ENCODE results near the gene ADAM11. TPM values are rescaled to one million over a fixed set of nuclear protein-coding genes. Genes with fewer than 3 reads are reported as not detected.

ADAM11 gene
- total RNA-seq, 2 donors from 2014 or later = 0.31 to 0.53 TPM

DNA sequence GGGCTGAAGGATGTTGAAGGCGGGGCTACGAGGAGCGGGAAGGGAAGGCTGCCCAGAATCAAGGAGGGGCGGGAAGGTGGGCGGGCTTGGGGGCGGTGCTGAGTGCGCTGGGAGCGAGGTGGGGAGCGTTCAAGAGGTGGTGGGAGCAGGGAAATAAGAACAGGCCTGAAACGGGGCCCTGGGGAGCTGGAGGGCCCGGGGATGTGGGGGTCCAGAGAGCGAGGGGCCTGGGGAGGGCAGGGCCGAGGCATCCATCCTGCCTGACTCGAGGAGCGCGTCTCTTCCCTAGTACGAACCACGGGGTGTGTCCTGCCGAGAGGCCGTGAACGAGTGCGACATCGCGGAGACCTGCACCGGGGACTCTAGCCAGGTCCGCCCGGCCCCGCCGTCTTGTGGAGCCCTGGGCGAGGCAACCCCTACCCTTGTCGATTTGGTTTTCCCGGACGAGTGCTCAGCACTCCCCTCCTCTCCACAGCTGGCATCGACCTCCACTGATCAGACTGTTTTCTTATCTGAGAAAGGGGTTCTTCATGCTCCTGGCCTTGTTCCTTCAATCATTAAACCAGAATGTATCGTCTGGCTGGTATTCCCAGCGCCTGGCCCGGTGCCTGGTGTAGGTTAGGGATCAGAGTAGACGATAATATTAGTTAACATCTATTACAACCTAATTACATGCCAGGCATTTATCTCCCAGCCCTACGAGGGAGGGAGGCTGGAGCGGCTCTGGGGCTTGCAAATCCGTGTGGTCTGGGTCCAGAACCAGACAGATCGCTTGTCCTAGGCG is 17.2 kb downstream of the ADAM11 start:
- DNase-seq (ENCODE audit: low spot score) = peak; percentile 98
- H3K36me3 Mint-ChIP-seq = no peaks in the 10 kb centered on the region
- no peaks in the 10 kb centered on the region for H3K9me3 Mint-ChIP-seq
- peak overlapping the region; percentile 88 for H3K4me3 Mint-ChIP-seq
- peak; percentile 33 to 37 for ATAC-seq
- H3K4me1 Mint-ChIP-seq (ENCODE audit: low read depth in 2 of 2) = peaks cover 5 to 19% of the 10 kb centered on the region in 2 donors
- peaks cover 0 to 8% of the 10 kb centered on the region in 2 donors for H3K27me3 Mint-ChIP-seq
- peak overlapping the region in 1 of 2 donors; percentile 39 for H3K27ac Mint-ChIP-seq

DNA sequence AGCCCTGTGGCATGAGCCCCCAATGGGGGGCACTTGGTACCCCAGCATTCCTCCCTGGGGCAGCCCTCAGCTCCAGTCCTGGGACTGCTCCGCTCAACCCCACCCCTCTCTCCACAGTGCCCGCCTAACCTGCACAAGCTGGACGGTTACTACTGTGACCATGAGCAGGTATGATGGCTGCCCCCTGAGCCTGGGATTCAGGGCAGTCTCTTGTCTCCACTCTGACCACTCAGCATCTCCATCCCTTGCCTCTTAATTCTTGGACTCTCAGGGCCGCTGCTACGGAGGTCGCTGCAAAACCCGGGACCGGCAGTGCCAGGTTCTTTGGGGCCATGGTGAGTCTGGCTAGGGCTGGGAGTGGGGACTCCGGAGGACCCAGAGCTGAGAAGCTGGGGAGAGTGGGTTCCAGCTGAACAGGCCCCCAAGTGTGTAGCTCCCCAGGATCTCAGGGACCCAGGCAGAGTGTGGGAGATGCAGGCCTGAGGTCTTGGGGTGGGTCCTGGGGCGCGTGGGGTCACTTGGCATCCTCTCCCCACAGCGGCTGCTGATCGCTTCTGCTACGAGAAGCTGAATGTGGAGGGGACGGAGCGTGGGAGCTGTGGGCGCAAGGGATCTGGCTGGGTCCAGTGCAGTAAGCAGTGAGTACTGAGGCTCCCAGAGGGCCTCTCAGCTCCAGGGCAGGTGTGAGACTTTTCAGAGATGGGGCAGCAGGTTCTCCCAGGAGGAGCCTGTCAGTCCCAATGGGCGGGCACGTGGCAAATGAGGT is 18.0 kb downstream of the ADAM11 start:
- peaks cover 0 to 8% of the 10 kb centered on the region in 2 donors for H3K27me3 Mint-ChIP-seq
- H3K36me3 Mint-ChIP-seq = no peaks in the 10 kb centered on the region
- H3K4me1 Mint-ChIP-seq (ENCODE audit: low read depth in 2 of 2) = peaks cover 5 to 19% of the 10 kb centered on the region in 2 donors
- DNase-seq (ENCODE audit: low spot score) (no peak), ATAC-seq (no peak)
- peak overlapping the region; percentile 17 for H3K4me3 Mint-ChIP-seq
- no peaks in the 10 kb centered on the region for H3K9me3 Mint-ChIP-seq
- no peak overlapping the region for H3K27ac Mint-ChIP-seq

DNA sequence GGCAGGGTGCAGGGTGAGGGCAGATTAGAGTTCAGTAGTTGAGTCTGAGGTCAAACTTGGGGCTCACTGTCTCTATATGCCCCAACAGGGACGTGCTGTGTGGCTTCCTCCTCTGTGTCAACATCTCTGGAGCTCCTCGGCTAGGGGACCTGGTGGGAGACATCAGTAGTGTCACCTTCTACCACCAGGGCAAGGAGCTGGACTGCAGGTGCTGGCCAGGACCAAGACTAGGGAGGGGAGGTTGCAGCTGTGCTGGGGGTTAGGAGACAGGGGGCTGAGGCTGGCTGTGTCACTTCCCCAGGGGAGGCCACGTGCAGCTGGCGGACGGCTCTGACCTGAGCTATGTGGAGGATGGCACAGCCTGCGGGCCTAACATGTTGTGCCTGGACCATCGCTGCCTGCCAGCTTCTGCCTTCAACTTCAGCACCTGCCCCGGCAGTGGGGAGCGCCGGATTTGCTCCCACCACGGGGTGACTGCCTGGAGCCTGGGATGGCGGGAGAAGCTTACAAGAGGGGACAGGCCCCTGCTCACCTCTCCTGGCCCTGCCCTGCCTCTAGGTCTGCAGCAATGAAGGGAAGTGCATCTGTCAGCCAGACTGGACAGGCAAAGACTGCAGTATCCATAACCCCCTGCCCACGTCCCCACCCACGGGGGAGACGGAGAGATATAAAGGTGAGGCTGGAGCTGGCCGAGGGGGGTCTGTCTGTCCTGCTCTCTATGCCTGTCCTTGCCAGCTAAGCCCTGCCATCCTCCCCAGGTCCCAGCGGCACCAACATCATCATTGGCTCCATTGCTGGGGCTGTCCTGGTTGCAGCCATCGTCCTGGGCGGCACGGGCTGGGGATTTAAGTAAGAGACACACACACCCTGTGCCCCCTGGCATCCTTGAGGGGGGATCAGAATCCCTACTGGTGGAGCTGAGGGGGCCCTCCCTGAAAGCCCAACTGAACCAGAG is 18.9 kb downstream of the ADAM11 start:
- ATAC-seq (no peak), DNase-seq (ENCODE audit: low spot score) (no peak)
- Mint-ChIP-seq H3K27me3 (peaks cover 0 to 8% of the 10 kb centered on the region in 2 donors), H3K27ac (no peak overlapping the region), H3K36me3 (no peaks in the 10 kb centered on the region), H3K9me3 (no peaks in the 10 kb centered on the region), H3K4me3 (peak overlapping the region; percentile 17), H3K4me1 (ENCODE audit: low read depth in 2 of 2) (peaks cover 5 to 19% of the 10 kb centered on the region in 2 donors)

DNA sequence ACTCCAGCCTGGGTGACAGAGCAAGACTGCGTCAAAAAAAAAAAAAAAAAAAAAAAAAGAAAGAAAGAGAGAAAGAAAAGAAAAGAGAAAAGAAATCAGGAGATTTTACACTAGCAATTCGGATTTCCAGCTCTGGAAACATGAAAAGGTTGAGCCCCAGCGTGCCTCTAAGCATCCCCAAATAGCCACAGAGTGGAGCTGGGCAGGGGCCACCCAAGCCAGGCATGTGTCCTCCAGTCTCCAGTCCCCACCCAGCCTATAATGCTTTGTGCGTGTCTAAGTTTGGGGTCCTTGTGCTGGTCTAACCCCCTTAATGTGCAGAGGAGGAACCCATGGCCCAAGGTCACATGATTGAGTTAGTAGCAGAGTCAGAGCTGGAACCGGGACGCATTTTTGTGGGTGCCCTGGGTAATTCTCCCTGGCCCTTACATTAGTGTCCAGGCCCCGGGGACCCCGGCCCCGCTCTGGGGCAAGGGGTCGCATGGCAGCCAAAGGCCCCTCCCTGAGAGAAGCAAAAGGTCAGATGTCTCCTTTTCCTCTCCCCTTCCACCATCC is 19.9 kb downstream of the ADAM11 start:
- no peaks in the 10 kb centered on the region for H3K9me3 Mint-ChIP-seq
- H3K4me1 Mint-ChIP-seq (ENCODE audit: low read depth in 2 of 2) = peaks cover 5 to 19% of the 10 kb centered on the region in 2 donors
- no peak overlapping the region for H3K4me3 Mint-ChIP-seq
- H3K27ac Mint-ChIP-seq = no peak overlapping the region
- peaks cover 0 to 3% of the 10 kb centered on the region in 2 donors for H3K27me3 Mint-ChIP-seq
- DNase-seq (ENCODE audit: low spot score) (no peak), ATAC-seq (no peak)
- no peaks in the 10 kb centered on the region for H3K36me3 Mint-ChIP-seq

DNA sequence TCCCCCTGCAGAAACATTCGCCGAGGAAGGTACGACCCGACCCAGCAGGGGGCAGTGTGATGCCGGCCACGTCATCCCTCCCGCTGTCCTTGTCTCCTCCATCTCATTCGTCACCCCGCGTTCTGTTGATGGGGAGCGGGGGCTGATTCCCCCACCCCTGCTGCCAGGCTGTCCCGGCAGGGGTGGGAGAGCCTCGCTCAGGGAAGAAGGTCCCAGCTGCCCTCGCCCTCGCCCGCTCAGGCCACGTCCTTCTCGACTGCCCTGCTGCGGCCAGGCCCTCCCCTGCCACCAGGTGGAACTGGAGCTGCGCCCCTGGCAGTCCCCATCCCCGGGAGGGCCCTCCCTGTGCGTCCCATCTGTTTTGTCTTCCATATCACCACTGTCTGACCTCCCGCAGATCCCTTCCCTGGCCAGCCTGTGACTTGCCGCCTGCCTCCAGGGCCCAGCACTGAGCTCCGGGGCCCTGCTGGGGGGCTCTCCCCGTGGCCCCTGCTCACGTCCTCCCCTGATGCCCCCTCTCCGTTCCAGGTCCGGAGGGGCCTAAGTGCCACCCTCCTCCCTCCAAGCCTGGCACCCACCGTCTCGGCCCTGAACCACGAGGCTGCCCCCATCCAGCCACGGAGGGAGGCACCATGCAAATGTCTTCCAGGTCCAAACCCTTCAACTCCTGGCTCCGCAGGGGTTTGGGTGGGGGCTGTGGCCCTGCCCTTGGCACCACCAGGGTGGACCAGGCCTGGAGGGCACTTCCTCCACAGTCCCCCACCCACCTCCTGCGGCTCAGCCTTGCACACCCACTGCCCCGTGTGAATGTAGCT is 20.6 kb downstream of the ADAM11 start:
- Mint-ChIP-seq H3K4me3 (peak overlapping the region; percentile 53), H3K9me3 (no peaks in the 10 kb centered on the region), H3K27ac (no peak overlapping the region), H3K4me1 (ENCODE audit: low read depth in 2 of 2) (peaks cover 5 to 19% of the 10 kb centered on the region in 2 donors), H3K36me3 (no peaks in the 10 kb centered on the region), H3K27me3 (peaks cover 0 to 3% of the 10 kb centered on the region in 2 donors)
- ATAC-seq = peak in 1 of 2 donors; percentile 48
- DNase-seq (ENCODE audit: low spot score) = peak; percentile 80

DNA sequence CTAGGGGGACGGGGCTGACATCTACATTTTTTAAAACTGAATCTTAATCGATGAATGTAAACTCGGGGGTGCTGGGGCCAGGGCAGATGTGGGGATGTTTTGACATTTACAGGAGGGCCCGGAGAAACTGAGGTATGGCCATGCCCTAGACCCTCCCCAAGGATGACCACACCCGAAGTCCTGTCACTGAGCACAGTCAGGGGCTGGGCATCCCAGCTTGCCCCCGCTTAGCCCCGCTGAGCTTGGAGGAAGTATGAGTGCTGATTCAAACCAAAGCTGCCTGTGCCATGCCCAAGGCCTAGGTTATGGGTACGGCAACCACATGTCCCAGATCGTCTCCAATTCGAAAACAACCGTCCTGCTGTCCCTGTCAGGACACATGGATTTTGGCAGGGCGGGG is 21.4 kb downstream of the ADAM11 start:
- DNase-seq (ENCODE audit: low spot score) = no peak
- Mint-ChIP-seq H3K4me1 (ENCODE audit: low read depth in 2 of 2) (peaks cover 0 to 16% of the 10 kb centered on the region in 2 donors), H3K27ac (no peak overlapping the region), H3K27me3 (peaks cover 0 to 3% of the 10 kb centered on the region in 2 donors), H3K9me3 (no peaks in the 10 kb centered on the region), H3K36me3 (no peaks in the 10 kb centered on the region), H3K4me3 (no peak overlapping the region)
- ATAC-seq = no peak

- no peaks in the 10 kb centered on the region for H3K36me3 Mint-ChIP-seq
- peaks cover 0 to 11% of the 10 kb centered on the region in 2 donors for H3K4me1 Mint-ChIP-seq (ENCODE audit: low read depth in 2 of 2)
- ATAC-seq = no peak
- no peak overlapping the region for H3K4me3 Mint-ChIP-seq
- H3K27ac Mint-ChIP-seq = no peak overlapping the region
- H3K27me3 Mint-ChIP-seq = peaks cover 0 to 3% of the 10 kb centered on the region in 2 donors
- no peak for DNase-seq (ENCODE audit: low spot score)
- no peaks in the 10 kb centered on the region for H3K9me3 Mint-ChIP-seq
These were observed 22.2 kb downstream of the ADAM11 start for GRCh38 chr17:44780845-44781480.

DNA sequence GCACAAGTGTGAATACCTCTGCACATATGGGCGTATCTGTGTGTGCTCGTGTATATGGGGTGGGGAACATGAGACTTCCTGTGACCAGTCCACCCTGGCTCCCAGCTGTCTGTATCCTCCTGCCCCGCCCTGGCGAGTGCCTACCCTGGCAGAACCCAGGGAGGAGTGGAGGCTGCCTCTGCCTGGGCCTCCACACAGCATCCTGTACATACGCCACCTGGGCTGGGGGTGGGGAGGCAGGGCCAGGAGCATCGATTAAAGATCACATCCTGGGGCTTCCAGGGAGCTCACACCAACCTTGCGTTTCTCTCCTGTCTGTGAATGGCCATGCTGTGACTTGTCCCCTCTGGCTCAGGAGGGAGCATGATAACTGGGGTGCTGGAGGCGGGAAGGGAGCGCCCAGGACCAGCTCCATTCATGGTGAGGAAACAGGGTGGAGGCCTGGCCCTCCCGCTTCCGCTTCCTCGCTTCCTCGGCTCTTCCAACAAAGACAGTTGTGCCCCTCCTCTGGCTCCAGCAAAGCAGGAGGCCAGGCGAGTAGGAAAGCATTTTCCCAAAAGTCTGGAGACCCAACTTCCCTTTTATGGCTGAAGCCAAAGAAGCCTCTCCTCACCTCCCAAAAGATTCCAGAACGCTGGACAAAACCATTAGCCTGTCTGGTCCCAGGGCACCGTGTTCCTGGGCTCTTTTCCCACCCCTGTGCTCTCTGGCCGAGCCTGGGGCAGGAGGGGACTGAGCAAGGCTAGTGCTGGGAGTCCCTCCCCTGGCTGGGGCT is 22.9 kb downstream of the ADAM11 start:
- ATAC-seq = no peak
- H3K27me3 Mint-ChIP-seq = peaks cover 0 to 3% of the 10 kb centered on the region in 2 donors

GRCh38 chr17:44782326-44782850 is 23.6 kb downstream of the ADAM11 start:
- ATAC-seq = no peak
- Mint-ChIP-seq H3K36me3 (no peaks in the 10 kb centered on the region), H3K27me3 (peaks cover 0 to 1% of the 10 kb centered on the region in 2 donors), H3K9me3 (no peaks in the 10 kb centered on the region), H3K4me3 (no peak overlapping the region), H3K27ac (no peak overlapping the region), H3K4me1 (ENCODE audit: low read depth in 2 of 2) (peaks cover 0 to 8% of the 10 kb centered on the region in 2 donors)
- DNase-seq (ENCODE audit: low spot score) = no peak

More for the DNA sequence above, 22.9 kb downstream of the ADAM11 start:
- H3K27ac Mint-ChIP-seq = no peak overlapping the region
- DNase-seq (ENCODE audit: low spot score) = no peak
- H3K9me3 Mint-ChIP-seq = no peaks in the 10 kb centered on the region
- H3K4me3 Mint-ChIP-seq = no peak overlapping the region
- no peaks in the 10 kb centered on the region for H3K36me3 Mint-ChIP-seq
- peaks cover 0 to 8% of the 10 kb centered on the region in 2 donors for H3K4me1 Mint-ChIP-seq (ENCODE audit: low read depth in 2 of 2)

DNA sequence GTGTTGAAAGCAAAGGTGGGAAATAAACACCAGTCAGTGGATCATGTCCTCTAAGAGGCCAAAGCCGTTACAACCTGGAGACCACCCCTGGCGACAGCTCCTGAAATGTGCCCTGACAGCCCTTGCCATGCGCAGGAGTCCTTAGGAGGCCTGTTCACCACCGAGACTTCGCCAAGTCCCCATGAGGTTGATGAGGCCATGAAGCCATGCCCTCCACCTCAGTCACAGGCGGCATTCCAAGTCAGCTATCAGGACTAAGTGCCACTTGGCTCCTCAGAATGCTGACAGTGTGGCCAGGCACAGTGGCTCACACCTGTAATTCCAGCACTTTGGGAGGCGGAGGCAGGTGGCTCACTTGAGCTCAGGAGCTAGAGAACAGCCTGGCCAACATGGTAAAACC is 27.1 kb downstream of the ADAM11 start:
- no peak for ATAC-seq
- no peaks in the 10 kb centered on the region for H3K36me3 Mint-ChIP-seq

DNA sequence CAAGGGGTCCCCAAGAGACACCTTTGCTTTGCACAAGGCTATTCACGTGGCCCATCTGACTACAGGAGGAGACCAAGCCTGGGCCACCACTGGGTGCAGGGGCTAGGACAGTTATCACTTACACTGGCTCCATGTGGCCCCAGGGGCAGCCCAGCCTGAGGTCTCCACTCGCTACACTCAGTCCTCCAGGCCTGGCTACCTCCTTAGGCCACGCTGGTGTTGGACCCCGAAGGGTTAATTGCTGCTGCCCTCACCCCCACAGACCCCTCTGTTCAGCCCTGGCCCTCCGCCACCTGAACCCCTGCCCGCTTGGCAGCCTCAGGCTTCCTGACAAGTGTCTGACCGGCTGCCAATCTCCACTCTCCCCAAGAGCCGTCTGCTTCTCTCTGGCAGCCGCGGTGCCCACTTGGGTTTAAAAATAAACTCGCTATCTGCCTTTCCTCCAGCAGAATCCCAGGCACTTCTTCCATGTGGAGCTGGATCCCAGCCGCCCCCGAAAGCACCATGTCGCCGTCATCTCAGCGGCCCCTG is 27.8 kb downstream of the ADAM11 start:
- H3K9me3 Mint-ChIP-seq = no peaks in the 10 kb centered on the region

More for the DNA sequence above, 27.1 kb downstream of the ADAM11 start:
- H3K27ac Mint-ChIP-seq = no peak overlapping the region
- no peaks in the 10 kb centered on the region for H3K27me3 Mint-ChIP-seq
- no peaks in the 10 kb centered on the region for H3K9me3 Mint-ChIP-seq
- no peak overlapping the region for H3K4me3 Mint-ChIP-seq
- H3K4me1 Mint-ChIP-seq (ENCODE audit: low read depth in 2 of 2) = no peaks in the 10 kb centered on the region
- DNase-seq (ENCODE audit: low spot score) = no peak

More for the DNA sequence above, 27.8 kb downstream of the ADAM11 start:
- Mint-ChIP-seq H3K36me3 (no peaks in the 10 kb centered on the region), H3K4me1 (ENCODE audit: low read depth in 2 of 2) (no peaks in the 10 kb centered on the region), H3K27me3 (no peaks in the 10 kb centered on the region), H3K27ac (no peak overlapping the region), H3K4me3 (no peak overlapping the region)
- ATAC-seq (peak; percentile 24 to 34), DNase-seq (ENCODE audit: low spot score) (no peak)
